Adrenal gland (tissue), 12 donors: Measurements from ENCODE around the gene PAPSS1. TPM values are rescaled to one million over a fixed set of nuclear protein-coding genes. Genes with fewer than 3 reads are reported as not detected.
"Not testable (repeated sequence)": the region's sequence is repeated elsewhere in the genome, so short reads cannot be mapped to it uniquely, and the experiment has no call there.

ENCODE experiments used
- DNase-seq, 7 donors: peaks; one replicate each; pipeline ENCODE4 v3.0.0-alpha.2; 2019 to 2020
- H3K27ac ChIP-seq, 5 donors: fragments of 200-600 bp; sonication (generic) in 4 of 5; 1 replicate in 3 of 5; 2 replicates in 2 of 5; pipeline versions ENCODE4 v1.5.1 to v1.8.0; 2016 to 2020; ENCODE audit warnings: mild to moderate bottlenecking in 1 of 5
- H3K27me3 ChIP-seq: fragments of 200-600 bp; 2 replicates; pipeline ENCODE4 v1.8.0; 2021
- H3K36me3 ChIP-seq, 2 donors: fragments of 200-600 bp; replicated peaks in 1 of 2; 1 replicate in 1 of 2; 2 replicates in 1 of 2; pipeline versions ENCODE4 v1.5.1 to v1.8.0; 2018 to 2022
- H3K4me1 ChIP-seq, 2 donors: fragments of 200-600 bp; replicated peaks in 1 of 2; 1 replicate in 1 of 2; 2 replicates in 1 of 2; pipeline versions ENCODE4 v1.5.1 to v1.8.0; 2018 to 2021
- H3K4me3 ChIP-seq, 4 donors: fragments of 200-600 bp; sonication (generic) in 3 of 4; one replicate each; pipeline ENCODE4 v1.5.1; 2016 to 2018
- H3K9me3 ChIP-seq, 3 donors: fragments of 200-600 bp; sonication (generic) in 1 of 3; replicated peaks in 1 of 3; 1 replicate in 2 of 3; 2 replicates in 1 of 3; pipeline versions ENCODE4 v1.5.1 to v1.8.0; 2016 to 2021
- POLR2A ChIP-seq, 2 donors: fragments of 450-650 bp; IDR thresholded peaks; one replicate each; pipeline ENCODE4 v1.6.1; 2017; ENCODE audit warnings: antibody characterized with exemption in 2 of 2, mild to moderate bottlenecking in 2 of 2, moderate library complexity in 1 of 2
- WGBS, 4 donors: extraction: QIAGEN DNeasy Blood & Tissue Kit in 2 of 4; methylation state at CpG; one replicate each; pipeline versions ENCODE4 v1.1.5 to v1.1.7; 2013 to 2017; 5-methylcytosine and 5-hydroxymethylcytosine counted together
- intact Hi-C, 2 donors: fragments of 100-400 bp; cut with DNase I; formaldehyde crosslinking; loops; one replicate each; pipeline versions ENCODE4 v1.14.1 to v1.15.0; 2022 to 2023
- polyA plus RNA-seq, 3 donors: library from polyadenylated mRNA; stranded (reverse); fragments of 200-250 nt in 2 of 3; fragments of 350-450 nt in 1 of 3; fragmentation: Illumina TruSeq in 1 of 3; extraction: RNeasy Lipid Tissue Mini Kit (QIAGEN cat#74804) in 1 of 3; gene quantifications; one replicate each; pipeline ENCODE4 v1.2.3, GENCODE V29; 2013 to 2014
- total RNA-seq, 9 donors: library from RNA; depleted of rRNA in 4 of 9; stranded (reverse); fragments of >200 nt in 4 of 9; fragments of 120-200 nt in 1 of 9; fragmentation: NEBNext Ultra II Directional in 1 of 9; extraction: Animal tissue kit (Norgen Biotek cat#: 25700) in 1 of 9; gene quantifications; one replicate each; pipeline versions ENCODE4 v1.1.0 to v1.2.4, GENCODE V29; 2013 to 2023
- TF ChIP-seq, protein P1 (sequence below), 6 experiments: fragments of 450-650 bp in 4 of 6; fragments of 200-600 bp in 2 of 6; sonication (generic) in 1 of 6; IDR thresholded peaks; 1 replicate in 5 of 6; 2 replicates in 1 of 6; pipeline versions ENCODE4 v1.5.1 to v1.8.0; 2016 to 2021; ENCODE audit warnings: antibody characterized with exemption in 6 of 6, mild to moderate bottlenecking in 2 of 6, moderate library complexity in 1 of 6
- donor health status: healthy with polysubstance abuse.
- donor health status: Bipolar disorder and iron deficiency.
- donor health status: DM: yes; HTN: yes; CAD: no.
- donor health status: DM: no; HTN: no; CAD: no.
- donor health status: DM: no; HTN: no; CAD: no.
- donor health status: DM: yes; HTN: yes; CAD: no.

Gene PAPSS1
- total and polyA plus RNA-seq, 12 donors: 13.1 to 22.6 (median 17.4) TPM

GRCh38 chr4:107701565-107701964, 18.5 kb downstream of the PAPSS1 start:
- intact Hi-C loops: no loop called here
- Histone ChIP-seq H3K27ac (no peak overlapping the region), H3K36me3 (no peaks in the 10 kb centered on the region), H3K27me3 (no peaks in the 10 kb centered on the region), H3K4me1 (no peaks in the 10 kb centered on the region), H3K9me3 (peaks cover 0 to 17% (median 14%) of the 10 kb centered on the region in 3 donors), H3K4me3 (no peak overlapping the region)
- no peak for TF ChIP-seq POLR2A (IDR thresholded peaks at IDR 0.05)
- TF ChIP-seq, protein P1, sequence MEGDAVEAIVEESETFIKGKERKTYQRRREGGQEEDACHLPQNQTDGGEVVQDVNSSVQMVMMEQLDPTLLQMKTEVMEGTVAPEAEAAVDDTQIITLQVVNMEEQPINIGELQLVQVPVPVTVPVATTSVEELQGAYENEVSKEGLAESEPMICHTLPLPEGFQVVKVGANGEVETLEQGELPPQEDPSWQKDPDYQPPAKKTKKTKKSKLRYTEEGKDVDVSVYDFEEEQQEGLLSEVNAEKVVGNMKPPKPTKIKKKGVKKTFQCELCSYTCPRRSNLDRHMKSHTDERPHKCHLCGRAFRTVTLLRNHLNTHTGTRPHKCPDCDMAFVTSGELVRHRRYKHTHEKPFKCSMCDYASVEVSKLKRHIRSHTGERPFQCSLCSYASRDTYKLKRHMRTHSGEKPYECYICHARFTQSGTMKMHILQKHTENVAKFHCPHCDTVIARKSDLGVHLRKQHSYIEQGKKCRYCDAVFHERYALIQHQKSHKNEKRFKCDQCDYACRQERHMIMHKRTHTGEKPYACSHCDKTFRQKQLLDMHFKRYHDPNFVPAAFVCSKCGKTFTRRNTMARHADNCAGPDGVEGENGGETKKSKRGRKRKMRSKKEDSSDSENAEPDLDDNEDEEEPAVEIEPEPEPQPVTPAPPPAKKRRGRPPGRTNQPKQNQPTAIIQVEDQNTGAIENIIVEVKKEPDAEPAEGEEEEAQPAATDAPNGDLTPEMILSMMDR (IDR thresholded peaks at IDR 0.05): no peak
- DNase-seq: no peak
- 78 to 95% (median 84%) methylated on average over 1 of the region's 1 CpG for WGBS, 4 donors

GRCh38 chr4:107699466-107700206, 20.4 kb downstream of the PAPSS1 start:
- Histone ChIP-seq H3K4me3 (no peak overlapping the region), H3K9me3 (peaks cover 0 to 11% (median 0%) of the 10 kb centered on the region in 3 donors), H3K27ac (no peak overlapping the region), H3K36me3 (no peaks in the 10 kb centered on the region), H3K27me3 (no peaks in the 10 kb centered on the region), H3K4me1 (no peaks in the 10 kb centered on the region)
- 71 to 78% (median 74%) methylated on average over 2 of the region's 2 CpGs for WGBS, 4 donors
- no peak for TF ChIP-seq POLR2A (IDR thresholded peaks at IDR 0.05)
- TF ChIP-seq, protein P1 (IDR thresholded peaks at IDR 0.05): no peak
- intact Hi-C loops: no loop called here
- no peak for DNase-seq

GRCh38 chr4:107696187-107696586, 23.8 kb downstream of the PAPSS1 start:
- DNase-seq, H3K9me3 ChIP-seq, H3K36me3 ChIP-seq, H3K27me3 ChIP-seq, H3K4me1 ChIP-seq, intact Hi-C loops, H3K27ac ChIP-seq, H3K4me3 ChIP-seq: not testable (repeated sequence)
- WGBS, 4 donors: 88 to 100% (median 95%) methylated on average over 6 of the region's 6 CpGs

DNA sequence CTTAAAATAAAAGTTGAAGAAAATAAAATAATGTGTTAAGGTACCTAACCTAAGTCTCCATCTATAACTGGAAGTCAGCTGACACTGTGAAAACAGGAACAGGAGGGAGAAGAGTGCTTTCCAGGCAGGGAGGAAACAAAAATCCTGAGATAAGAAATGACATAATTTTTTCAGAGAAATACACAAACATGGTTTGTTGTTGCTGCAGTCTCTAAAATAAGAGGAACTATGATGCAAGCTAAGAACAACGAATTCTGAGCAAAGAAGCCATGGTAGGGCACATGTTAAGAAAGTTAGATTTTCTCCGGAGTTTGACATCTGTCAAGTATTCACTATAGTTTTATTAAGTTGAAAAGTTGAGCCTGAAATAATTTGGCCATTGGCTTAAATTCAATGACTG, 26.9 kb downstream of the PAPSS1 start:
- Histone ChIP-seq H3K4me3 (no peak overlapping the region), H3K27ac (no peak overlapping the region), H3K9me3 (no peaks in the 10 kb centered on the region), H3K27me3 (no peaks in the 10 kb centered on the region), H3K4me1 (no peaks in the 10 kb centered on the region), H3K36me3 (no peaks in the 10 kb centered on the region)
- intact Hi-C loops: no loop called here
- WGBS, 4 donors: 63 to 78% (median 70%) methylated on average over 2 of the region's 2 CpGs
- TF ChIP-seq POLR2A (IDR thresholded peaks at IDR 0.05): no peak
- DNase-seq: no peak

DNA sequence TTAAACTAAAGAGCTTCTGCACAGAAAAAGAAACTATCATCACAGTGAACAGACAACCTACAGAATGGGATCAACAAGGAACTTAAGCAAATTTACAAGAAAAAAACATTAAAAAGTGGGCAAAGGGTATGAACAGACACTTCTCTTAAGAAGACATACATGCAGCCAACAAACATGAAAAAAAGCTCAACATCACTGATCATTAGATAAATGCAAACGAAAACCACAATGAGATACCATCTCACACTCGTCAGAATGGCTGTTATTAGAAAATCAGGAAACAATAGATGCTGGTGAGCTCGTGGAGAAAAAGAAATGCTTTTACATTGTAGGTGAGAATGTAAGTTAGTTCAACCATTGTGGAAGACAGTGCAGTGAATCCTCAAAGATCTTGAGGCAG, 27.8 kb downstream of the PAPSS1 start:
- Histone ChIP-seq H3K4me3 (no peak overlapping the region), H3K36me3 (no peaks in the 10 kb centered on the region), H3K27me3 (no peaks in the 10 kb centered on the region), H3K9me3 (no peaks in the 10 kb centered on the region), H3K4me1 (no peaks in the 10 kb centered on the region), H3K27ac (no peak overlapping the region)
- WGBS, 4 donors: 77 to 86% (median 83%) methylated on average over 3 of the region's 3 CpGs
- DNase-seq: no peak
- TF ChIP-seq, protein P1 (IDR thresholded peaks at IDR 0.05): no peak
- intact Hi-C loops: no loop called here
